Measurements from ENCODE around the gene DDX1.

DNA sequence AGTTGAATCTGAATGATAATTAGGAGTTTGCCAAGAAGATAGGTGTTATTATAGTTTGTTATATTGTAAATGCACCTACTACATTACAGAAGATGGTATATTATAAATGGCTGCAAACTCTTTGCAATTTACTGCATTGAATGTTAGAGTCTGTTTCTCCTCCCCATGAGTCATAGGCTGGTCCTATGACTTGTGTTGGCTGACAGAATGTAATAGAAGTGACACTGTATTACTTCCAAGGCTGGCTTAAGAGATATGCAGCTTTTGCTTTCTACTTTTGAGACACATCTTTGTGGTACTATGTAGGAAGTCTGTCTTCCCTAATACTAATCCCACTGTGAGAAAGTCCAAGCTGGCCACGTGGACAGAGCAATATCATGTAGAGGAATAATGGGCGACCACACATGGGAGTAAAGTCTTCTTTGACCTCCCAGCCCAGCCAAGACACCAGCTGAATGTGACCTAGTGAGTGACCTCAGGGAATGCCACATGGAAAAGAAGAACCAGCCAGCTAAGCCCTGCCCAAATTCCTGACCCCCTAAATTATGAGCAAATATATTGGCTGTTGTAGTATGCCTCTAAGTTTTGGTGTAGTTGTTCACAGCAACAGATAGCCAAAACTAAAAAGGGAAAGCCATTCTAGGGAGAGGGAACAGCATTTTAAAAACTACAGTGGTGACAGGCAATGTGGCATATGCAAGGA lies 6.8 kb upstream of the DDX1 start:
- TF ChIP-seq SUZ12 (IDR thresholded peaks at IDR 0.05) (no peak), SP1 (IDR thresholded peaks at IDR 0.05) (no peak), FOXK2 (IDR thresholded peaks at IDR 0.05) (no peak), FOXM1 (IDR thresholded peaks at IDR 0.05; ENCODE audit: borderline replicate concordance) (no peak), FOXA1 (IDR thresholded peaks at IDR 0.05) (no peak), HDGF (IDR thresholded peaks at IDR 0.05; ENCODE audit: borderline replicate concordance) (no peak)

Measured in HEK293T (cell line).